NCI-H1048 (cell line): ENCODE data around the gene ADGRL1.
"Not testable (repeated sequence)": the region's sequence is repeated elsewhere in the genome, so short reads cannot be mapped to it uniquely, and the experiment has no call there.

Experiments
- DNase-seq: peaks from one replicate; lab custom pipeline; 2025; lab: John Stamatoyannopoulos, UW

ADGRL1 gene

DNA sequence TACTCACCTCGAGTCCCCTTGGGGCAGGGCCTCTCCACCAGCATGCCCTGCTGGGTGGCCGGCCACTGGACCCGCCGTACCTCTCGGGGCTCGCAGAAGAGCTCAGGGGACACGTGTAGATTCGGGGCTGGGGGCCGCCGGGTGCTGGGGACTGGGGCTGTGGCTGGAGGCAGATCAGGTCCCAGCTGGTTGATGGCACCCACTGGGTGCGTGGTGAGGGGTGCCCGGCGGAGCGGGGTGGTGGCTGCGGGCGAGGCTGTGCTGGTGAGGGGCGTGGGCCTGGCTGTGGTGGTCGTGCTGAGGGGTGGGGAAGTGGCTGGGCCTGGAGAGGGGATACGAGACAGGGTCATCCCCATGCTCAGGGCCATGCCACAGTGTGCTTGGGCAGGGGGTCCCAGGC, 44.7 kb downstream of the ADGRL1 start:
- no peak for DNase-seq

GRCh38 chr19:14160017-14160703, 45.8 kb downstream of the ADGRL1 start:
- no peak for DNase-seq

- DNase-seq = no peak
Measured at GRCh38 chr19:14159059-14159458, 46.9 kb downstream of the ADGRL1 start.

GRCh38 chr19:14158276-14159023, 47.5 kb downstream of the ADGRL1 start:
- DNase-seq = no peak

DNA sequence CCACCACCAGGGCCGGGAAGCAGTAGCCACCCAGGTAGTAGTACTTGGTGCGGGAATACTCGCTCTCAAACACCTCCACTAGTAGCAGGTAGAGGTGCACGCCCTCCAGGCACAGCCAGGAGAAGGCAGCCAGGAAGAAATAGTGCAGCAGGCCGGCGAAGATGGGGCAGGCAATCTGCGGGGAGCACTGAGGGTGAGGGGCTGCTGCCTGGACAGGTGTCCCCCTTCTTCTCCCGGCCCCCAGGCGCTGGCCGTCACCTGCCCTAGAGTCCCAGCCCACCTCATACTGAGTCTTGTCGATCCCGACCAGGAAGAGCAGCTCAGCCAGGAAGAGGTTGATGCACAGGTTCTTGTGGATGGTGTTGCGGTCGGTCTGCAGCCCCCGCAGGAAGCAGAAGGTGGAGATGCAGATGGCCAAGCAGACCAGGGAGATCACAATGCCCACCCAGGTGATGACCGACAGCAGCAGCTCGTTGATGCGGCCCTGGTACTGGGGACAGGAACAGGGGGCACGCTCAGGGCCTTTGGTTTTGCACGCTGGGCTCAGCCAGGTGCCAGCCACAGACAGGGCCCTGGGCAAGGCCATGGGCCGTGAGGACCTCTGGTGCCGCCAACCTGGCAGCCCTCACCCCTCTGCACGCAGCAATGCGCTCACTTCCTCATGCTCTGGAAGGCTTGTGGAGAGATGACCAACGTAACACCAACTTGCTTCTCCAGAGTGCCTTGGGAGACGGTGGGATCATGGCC, 48.8 kb downstream of the ADGRL1 start:
- DNase-seq = no peak

DNA sequence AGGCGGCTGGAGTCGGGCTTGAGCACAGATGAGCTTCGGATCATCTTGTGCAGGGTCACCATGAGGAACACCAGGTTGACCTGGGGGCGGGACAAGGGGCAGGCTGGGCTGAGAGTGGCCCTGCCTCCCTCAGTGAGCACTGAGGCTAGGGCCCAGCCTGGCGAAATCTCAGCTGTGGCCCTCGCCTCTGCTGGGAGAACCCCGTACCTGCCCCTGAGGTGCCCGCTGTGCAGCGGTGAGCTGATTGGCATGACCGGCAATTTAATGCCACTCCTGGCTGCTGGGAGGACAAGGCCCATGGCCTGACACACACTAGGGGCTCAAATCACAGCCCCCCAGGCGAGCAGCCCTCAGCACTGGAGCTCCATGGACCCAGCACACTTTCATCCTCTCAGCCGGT, 49.8 kb downstream of the ADGRL1 start:
- no peak for DNase-seq

DNA sequence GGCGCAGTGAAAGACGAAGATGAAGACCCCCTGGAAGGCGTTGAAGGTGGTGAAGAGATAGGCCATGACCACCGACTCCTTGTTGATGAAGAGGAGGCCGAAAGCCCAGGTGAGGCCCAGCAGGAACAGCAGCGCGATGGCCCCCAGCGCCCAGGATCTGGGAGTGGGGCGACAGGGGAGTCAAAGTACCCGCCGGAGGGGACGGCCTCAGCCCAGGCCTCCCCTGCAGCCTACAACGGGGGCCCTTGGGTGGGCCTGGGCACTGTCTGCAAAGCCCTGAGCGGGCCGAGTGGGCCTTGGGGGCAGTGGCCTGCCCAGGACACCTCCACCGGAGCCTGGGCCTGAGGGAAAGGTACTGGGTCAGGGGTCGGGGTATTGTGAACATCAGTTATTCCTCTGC, 50.6 kb downstream of the ADGRL1 start:
- no peak for DNase-seq

DNA sequence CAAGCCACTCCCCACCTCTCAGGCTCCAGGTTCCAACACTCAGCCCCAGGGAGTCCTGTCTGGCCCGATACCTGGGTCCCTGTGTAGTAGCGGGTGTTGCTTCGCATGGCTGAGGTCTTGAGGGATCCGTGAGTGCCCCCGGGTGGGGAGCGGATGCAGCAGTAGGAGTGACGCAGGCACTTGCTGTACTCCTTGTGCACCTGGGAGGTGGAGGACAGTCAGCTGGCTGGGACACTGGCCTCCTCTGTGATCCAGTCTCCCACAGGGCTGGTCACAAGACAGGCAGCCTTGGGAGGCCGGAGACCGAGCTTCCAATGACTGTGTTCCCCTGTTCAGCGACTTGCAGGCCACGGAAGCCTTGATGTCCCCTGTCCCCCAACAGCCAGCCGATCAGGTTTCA, 53.3 kb downstream of the ADGRL1 start:
- DNase-seq = no peak

GRCh38 chr19:14150770-14151661, 55.0 kb downstream of the ADGRL1 start:
- DNase-seq = no peak

- no peak for DNase-seq
Measured at GRCh38 chr19:14150041-14150769, 55.8 kb downstream of the ADGRL1 start.

DNA sequence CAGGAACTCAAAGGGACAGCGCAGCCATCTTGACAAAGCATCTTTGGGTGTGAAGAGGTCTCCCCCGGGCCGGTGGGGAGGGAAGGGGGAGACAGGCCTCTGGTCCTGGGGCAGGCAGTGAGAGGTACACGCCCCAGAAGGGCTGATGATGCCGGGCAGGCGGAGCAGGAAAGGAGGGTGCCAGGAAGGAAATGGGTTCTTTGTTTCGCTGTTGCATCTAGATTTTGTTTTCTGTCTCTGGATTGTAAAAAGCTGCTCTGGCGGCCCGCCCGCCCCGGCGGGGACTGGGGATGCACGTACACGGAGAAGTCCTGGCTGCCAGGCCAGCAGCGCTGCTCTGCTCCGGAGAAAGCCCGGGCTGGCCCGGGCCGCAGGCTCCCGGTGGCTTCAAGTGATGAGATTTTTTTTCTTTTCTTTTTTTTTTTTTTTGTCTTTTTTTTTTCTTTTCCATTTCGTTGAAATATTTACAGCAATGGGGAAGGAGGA, 56.4 kb downstream of the ADGRL1 start:
- DNase-seq = no peak

DNA sequence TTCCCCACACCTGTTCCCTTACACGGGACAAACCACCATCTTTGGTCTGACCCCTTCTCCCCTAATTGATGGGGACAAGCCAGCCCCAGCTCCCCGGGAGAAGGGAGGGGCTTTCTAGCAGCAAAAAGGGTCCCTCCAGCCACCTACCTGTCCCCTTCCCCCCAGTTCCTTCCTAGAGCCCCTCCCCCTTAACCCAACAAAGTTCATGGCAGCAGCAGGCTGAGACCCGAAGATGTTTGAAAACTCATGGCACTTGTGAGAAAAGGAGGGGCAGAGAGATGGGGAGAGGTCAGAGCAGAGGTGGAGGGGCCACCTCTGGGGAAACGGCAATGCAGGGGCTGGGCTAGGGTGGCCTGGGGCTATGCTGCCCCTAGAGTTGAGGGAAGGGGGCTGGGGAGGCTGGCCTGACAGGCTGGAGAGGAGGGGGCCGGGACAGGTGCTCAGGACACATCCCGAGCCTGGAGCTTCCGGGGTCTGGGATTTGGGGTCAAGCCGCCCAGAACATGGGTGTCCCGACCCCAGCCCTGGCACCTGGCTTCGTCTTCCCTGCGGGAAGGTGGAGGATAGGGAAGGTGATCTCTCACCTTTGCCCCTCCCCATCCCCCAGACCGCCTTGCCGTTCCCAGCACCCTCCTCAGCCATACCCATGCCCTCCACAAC, 57.1 kb downstream of the ADGRL1 start:
- DNase-seq = no peak

DNA sequence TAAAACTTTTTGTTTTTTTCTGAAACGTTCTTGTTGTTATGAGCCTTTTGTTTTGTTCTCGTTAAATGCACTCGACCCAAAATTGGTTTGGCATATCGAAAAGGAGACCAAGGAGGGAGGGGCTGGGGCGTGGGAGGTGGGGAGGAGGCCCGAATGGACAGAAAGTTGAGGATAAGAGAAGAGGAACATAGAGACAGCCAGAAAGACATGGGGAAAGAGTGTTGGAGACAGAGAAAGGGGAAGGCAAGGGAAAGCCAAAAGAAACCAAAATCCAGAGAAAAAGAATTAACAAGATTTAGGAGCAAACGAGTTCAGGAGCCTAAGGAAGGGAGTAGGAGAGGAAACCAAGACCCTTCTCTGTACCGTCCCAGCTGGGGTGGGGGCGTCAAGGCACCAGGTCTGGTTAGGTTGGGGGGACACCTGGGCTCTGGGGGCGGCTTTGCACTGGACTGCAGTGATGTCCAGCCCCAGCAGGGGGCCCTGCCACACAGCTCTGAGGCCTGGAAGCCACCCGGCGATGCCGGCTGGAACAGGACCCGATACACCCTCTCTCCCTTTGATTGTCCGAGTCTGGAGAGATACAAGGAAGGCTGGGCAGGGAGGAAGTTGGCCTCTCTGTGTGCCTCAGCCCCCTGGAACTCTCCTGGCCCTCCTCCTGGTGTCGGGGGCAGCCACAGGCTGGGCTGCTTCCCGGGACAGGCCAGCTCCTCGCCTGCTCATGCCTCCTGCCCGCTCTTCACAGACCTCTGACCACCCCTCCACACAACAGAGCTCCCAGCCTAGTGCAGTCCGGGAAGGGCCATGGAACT, 58.0 kb downstream of the ADGRL1 start:
- no peak for DNase-seq

- no peak for DNase-seq
Measured at GRCh38 chr19:14146789-14147216, 59.2 kb downstream of the ADGRL1 start.

DNA sequence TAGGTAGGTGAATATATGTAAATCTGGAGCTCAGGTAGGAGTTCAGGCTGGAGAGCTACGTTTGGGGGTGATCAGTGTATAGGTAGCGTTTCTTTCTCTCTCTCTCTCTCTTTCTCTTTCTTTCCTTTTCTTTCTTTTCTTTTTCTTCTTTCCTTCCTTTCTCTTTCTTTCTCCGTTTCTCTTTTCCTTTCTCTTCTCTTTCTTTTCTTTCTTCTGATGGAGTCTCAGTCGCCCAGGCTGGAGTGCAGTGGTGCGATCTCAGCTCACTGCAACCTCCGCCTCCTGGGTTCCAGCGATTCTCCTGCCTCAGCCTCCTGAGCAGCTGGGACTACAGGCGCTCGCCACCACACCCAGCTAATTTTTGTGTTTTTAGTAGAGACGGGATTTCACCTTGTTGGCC, 59.8 kb downstream of the ADGRL1 start:
- DNase-seq = not testable (repeated sequence)

- no peak for DNase-seq
Measured at GRCh38 chr19:14145381-14145780, 60.6 kb downstream of the ADGRL1 start.

DNA sequence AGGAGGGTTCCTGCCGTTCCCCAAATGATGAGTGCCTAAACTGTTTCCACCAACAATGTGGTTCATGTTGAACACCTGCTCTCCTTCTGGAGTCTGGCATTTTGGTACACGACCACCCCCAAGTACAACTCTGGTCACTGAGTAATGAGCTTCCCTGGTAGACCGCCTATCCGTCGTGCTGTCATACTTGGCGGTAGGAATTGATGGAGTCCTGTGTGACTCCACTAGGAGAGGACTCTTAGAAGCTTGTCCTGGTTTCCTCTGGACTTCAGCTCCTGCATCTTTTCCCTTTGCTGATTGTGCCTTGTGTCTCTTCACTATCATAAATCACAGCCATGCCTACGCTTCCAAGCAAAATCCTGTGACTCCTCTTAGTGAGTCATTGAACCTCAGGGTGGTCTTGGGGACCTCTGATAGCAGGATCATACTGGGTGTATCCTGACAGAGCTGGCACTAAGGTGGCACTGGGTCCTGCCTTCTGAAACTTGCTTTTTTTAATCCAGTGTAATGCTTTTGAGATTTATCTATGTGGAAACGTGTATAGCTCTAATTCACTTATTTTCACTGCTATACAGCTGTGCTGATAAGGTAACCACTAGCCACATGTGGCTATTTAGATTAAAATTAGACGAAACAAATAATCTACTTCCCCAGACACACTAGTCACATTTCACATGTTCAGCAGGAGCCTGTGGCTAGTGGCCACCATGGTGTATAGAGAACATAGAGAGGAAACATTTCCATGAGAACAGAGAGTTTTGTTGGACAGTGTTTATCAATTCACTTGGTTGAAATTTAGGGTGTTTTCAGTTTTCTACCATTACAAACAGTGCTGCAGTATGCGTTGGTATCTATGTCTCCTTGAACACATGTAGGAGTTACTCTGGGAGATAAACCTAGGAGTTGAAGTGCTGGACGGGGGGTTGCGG, 63.4 kb downstream of the ADGRL1 start:
- no peak for DNase-seq

DNA sequence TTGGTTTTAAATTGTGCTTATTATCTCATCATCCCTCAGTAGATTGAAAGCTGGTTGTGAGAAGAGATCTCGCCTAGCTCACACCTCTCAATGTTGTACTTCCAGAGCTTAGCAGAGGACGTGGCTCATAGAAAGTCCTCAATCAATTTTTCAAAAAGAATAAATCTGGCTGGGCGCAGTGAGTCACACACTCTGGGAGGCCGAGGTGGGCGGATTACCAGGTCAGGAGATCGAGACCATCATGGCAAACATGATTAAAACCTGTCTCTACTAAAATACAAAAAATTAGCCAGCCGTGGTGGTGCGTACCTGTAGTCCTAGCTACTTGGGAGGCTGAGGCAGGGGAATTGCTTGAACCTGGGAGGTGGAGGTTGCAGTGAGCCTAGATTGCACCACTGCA, 64.9 kb downstream of the ADGRL1 start:
- no peak for DNase-seq

- no peak for DNase-seq
Measured at GRCh38 chr19:14139944-14140343, 66.0 kb downstream of the ADGRL1 start.
